ENCODE data around the gene HOXB3. TPM values are rescaled to one million over a fixed set of nuclear protein-coding genes. Genes with fewer than 3 reads are reported as not detected.

Gene HOXB3
- total RNA-seq, 4 donors from 2014 or later, result 3.7 to 14.1 (median 9.4) TPM

DNA sequence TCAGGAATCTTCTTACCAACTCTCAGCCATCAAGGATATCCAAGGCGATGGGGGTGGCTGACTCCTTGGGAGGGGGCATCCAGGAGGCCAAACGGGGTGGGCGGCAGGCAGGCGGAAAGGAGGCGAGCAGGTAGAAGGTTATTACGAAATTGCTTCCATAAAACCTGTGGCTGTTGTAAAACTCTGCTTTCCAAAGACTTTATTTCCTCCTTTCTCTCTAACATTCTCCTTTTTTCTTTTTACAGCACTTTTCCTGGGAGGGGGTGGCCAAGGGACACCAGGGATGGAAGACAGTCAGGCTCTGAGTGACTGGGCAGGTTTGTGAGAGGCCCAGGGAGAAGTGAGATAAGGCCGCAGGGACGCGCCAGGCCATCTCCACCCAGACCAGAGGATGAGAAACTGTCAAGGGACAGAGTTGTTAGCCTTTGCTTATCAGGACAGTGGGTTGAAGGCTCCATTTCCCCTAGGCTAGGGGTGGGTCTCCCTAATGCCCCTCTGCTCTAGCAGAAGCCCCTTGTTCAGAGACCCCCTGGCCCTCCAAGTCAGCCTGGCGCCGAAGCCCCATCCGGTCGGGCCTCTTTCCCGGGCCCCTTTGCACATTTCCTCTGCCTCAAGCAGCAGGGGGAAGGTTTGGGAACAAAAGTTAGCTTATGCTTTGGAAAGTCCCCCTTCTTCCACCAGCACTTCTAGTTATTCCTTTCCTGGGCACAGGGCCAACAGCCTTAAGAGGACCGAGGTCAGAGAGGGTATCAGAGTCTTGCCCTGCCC, 41.1 kb upstream of the HOXB3 start:
- 42 to 58% methylated on average over 15 of the region's 15 CpGs for WGBS, 2 donors
- peaks cover 0 to 22% (median 7%) of the 10 kb centered on the region in 4 donors for H3K4me1 ChIP-seq
- no peak for TF ChIP-seq POLR2A (IDR thresholded peaks at IDR 0.05)
- TF ChIP-seq EP300 (IDR thresholded peaks at IDR 0.05), result no peak
- TF ChIP-seq, protein P1, sequence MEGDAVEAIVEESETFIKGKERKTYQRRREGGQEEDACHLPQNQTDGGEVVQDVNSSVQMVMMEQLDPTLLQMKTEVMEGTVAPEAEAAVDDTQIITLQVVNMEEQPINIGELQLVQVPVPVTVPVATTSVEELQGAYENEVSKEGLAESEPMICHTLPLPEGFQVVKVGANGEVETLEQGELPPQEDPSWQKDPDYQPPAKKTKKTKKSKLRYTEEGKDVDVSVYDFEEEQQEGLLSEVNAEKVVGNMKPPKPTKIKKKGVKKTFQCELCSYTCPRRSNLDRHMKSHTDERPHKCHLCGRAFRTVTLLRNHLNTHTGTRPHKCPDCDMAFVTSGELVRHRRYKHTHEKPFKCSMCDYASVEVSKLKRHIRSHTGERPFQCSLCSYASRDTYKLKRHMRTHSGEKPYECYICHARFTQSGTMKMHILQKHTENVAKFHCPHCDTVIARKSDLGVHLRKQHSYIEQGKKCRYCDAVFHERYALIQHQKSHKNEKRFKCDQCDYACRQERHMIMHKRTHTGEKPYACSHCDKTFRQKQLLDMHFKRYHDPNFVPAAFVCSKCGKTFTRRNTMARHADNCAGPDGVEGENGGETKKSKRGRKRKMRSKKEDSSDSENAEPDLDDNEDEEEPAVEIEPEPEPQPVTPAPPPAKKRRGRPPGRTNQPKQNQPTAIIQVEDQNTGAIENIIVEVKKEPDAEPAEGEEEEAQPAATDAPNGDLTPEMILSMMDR (IDR thresholded peaks at IDR 0.05), result no peak
- DNase-seq (ENCODE audit: low spot score in 2 of 2), result no peak
- H3K9me3 ChIP-seq, result no peaks in the 10 kb centered on the region
- H3K27me3 ChIP-seq, result peaks cover 0 to 100% of the 10 kb centered on the region in 2 donors
- no peaks in the 10 kb centered on the region for H3K36me3 ChIP-seq
- no peak overlapping the region for H3K4me3 ChIP-seq
- H3K27ac ChIP-seq, result no peak overlapping the region

DNA sequence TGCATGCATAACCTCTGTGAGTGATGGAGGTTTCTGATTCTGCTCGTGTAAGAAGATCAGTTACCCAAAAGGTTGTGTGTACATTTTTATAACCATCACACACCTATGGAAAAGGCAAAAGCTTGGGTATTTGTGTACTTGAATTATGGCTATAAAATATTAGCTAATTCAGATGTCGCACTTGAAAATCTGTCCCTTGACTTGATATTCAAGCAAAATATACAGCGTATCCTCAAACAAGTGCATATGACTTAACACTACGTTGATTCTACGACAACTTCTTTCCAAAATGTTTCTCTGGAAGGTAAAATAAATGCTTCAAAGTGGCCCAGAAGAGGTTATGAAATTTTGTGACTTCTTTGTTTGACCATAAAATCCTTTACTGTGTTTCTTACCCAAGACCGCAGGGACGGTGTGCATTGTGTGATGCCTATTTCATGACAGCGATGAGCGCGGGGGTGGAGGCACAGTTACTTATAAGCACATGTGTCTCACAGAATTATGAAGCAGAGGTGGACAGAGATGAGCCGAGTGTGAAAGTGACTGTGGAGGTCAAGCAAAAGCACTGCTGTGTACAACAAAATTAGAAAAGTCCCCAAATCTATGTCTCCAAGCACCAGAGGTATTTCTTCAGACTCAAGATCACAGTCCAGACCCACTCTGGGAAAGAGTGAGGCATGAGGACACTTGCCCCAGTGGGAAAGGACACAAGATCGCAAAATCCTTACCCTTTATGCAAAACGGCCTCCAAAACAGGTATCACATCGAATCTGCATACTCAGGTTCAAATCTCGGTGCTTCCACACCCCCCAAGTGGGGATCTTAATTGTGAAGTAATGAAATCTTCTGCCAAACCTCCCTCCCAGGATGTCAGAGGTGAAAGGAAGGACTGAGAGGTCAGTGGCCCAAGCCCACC, 40.2 kb upstream of the HOXB3 start:
- DNase-seq (ENCODE audit: low spot score in 2 of 2), result no peak
- Histone ChIP-seq H3K4me3 (no peak overlapping the region), H3K36me3 (no peaks in the 10 kb centered on the region), H3K9me3 (no peaks in the 10 kb centered on the region), H3K4me1 (peaks cover 0 to 30% (median 16%) of the 10 kb centered on the region in 4 donors), H3K27ac (no peak overlapping the region), H3K27me3 (peaks cover 0 to 100% of the 10 kb centered on the region in 2 donors)
- WGBS, 2 donors, result 61 to 65% methylated on average over 15 of the region's 15 CpGs
- TF ChIP-seq POLR2A (IDR thresholded peaks at IDR 0.05) (no peak), EP300 (IDR thresholded peaks at IDR 0.05) (no peak)
- TF ChIP-seq, protein P1 (IDR thresholded peaks at IDR 0.05), result no peak

DNA sequence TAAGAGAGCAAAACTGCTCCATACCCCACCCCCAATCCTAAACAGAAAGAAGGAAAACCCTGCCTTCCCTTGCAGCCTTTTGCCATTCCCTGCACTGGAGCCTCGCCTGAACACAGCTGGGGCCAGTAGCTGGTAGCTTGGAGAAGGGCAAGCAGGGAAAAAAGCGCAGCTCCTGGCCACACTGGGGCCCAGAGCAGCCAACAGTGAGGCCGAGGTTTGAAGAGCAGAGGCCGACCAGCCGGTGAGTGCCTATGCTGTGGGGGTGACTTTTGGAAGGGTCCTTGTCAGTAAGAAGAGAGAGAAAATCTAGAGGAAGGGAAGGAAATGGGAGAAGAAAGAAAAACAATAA, 39.3 kb upstream of the HOXB3 start:
- H3K9me3 ChIP-seq, result no peaks in the 10 kb centered on the region
- no peak for DNase-seq (ENCODE audit: low spot score in 2 of 2)
- H3K4me3 ChIP-seq, result no peak overlapping the region
- TF ChIP-seq EP300 (IDR thresholded peaks at IDR 0.05) (no peak), POLR2A (IDR thresholded peaks at IDR 0.05) (no peak)
- TF ChIP-seq, protein P1 (IDR thresholded peaks at IDR 0.05), result no peak
- no peak overlapping the region for H3K27ac ChIP-seq
- H3K4me1 ChIP-seq, result peaks cover 0 to 39% (median 20%) of the 10 kb centered on the region in 4 donors
- H3K36me3 ChIP-seq, result no peaks in the 10 kb centered on the region
- H3K27me3 ChIP-seq, result peaks cover 0 to 100% of the 10 kb centered on the region in 2 donors
- 49 to 53% methylated on average over 5 of the region's 5 CpGs for WGBS, 2 donors

DNA sequence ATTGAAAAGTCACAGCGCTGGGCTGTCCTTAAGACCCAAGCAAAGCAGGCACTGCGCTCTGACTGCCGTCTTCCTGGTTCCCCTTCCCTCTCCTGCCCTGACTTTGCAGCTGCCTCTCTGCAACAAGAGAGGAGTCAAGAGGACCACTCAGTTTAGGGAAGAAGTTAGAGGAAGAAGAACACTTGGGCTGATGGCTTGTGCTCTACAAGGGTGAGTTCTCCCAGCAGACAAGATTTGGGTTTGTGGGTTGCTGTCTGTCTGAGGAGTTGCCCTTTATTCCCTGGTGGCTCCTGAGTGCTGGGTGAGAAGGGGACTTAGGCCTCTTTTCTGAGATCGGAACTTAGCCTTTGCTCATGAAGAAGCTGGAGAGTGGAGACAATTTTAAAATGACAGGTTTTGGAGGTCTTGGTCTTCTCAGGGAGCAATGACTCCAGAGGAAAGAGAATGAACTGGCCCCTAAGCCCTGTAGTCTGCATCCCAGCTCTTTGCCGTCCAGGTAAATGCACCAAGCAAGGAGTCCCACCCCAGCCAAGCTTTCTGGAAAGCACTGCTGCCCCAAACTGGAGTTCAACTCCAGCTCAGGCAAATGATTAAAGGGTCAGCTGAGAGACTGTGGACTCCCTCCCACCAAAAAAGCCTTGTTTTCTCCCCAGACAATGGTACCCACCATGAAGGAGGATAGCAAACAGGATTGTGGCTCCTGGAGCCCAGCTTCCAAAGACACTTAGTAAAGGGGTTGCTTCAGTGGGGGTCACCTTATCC, 38.8 kb upstream of the HOXB3 start:
- Histone ChIP-seq H3K27ac (no peak overlapping the region), H3K4me1 (peaks cover 0 to 37% (median 20%) of the 10 kb centered on the region in 4 donors), H3K36me3 (no peaks in the 10 kb centered on the region), H3K9me3 (no peaks in the 10 kb centered on the region), H3K4me3 (no peak overlapping the region), H3K27me3 (peaks cover 0 to 100% of the 10 kb centered on the region in 2 donors)
- WGBS, 2 donors, result 49 to 50% methylated on average over 5 of the region's 5 CpGs
- DNase-seq (ENCODE audit: low spot score in 2 of 2), result no peak
- TF ChIP-seq, protein P1 (IDR thresholded peaks at IDR 0.05), result no peak
- TF ChIP-seq POLR2A (IDR thresholded peaks at IDR 0.05) (no peak), EP300 (IDR thresholded peaks at IDR 0.05) (no peak)
